ENCODE data around the gene PCDHGA1. TPM values are rescaled to one million over a fixed set of nuclear protein-coding genes. Genes with fewer than 3 reads are reported as not detected.
"Not testable (repeated sequence)": the region's sequence is repeated elsewhere in the genome, so short reads cannot be mapped to it uniquely, and the experiment has no call there.

PCDHGA1 gene
- total and polyA plus RNA-seq, 9 of the 15 experiments (the other 6 are each of a cell fraction or from before 2014, with no cell fraction given), result 0.05 to 0.26 (median 0.18) TPM; not detected in 2

GRCh38 chr5:141340781-141341354, 10.6 kb downstream of the PCDHGA1 start:
- H3K9me3 ChIP-seq (replicated peaks; ENCODE audit: control insufficient read depth, insufficient read depth, low read depth, low read length); in situ Hi-C loops (cut with MboI); H3K9me1 ChIP-seq (ENCODE audit: control insufficient read depth, insufficient read depth, low read length); H2AFZ ChIP-seq (ENCODE audit: low read depth, low read length); H4K20me1 ChIP-seq (replicated peaks; ENCODE audit: control insufficient read depth, insufficient read depth, low read length); H3K79me2 ChIP-seq (ENCODE audit: control insufficient read depth, insufficient read depth, low read length); H3K4me2 ChIP-seq (ENCODE audit: insufficient read depth, low read length); POLR2A ChIA-PET; H3K27ac ChIP-seq (ENCODE audit: extremely low read depth, low read depth, low read length); H3K4me3 ChIP-seq; H3K4me1 ChIP-seq (replicated peaks in 1 of 2; ENCODE audit: control insufficient read depth in 2 of 2, insufficient read depth in 2 of 2, low read length in 2 of 2); DNase-seq (ENCODE audit: extremely low read depth in 1 of 4, low spot score in 3 of 4); BruUV-seq (replicated peaks); ATAC-seq; FAIRE-seq; H3K9ac ChIP-seq (ENCODE audit: insufficient read depth in 1 of 2, low read depth in 2 of 2, low read length in 2 of 2); H3K36me3 ChIP-seq (ENCODE audit: control insufficient read depth, insufficient read depth, low read length): not testable (repeated sequence)
- WGBS (ENCODE audit: insufficient coverage, low coverage, missing lambda C conversion rate), result 15% methylated on average over 29 of the region's 45 CpGs
- peaks cover 10 to 26% of the 10 kb centered on the region in 2 experiments; a peak in 4 of 5 replicates for H3K27me3 ChIP-seq (ENCODE audit: control insufficient read depth in 2 of 2, insufficient read depth in 2 of 2, low read length in 2 of 2)
- CTCF ChIA-PET (ENCODE audit: low intra/inter-chr PET ratio), result interaction anchor here (0.9 kb wide), 1 partner anchor 223 kb away, joined by 4 read pairs; no protein-coding TSS in a partner anchor
- intact Hi-C loops (cut with micrococcal nuclease), result loop anchor here (5.0 kb wide), 1 partner anchor 171 kb away; no protein-coding TSS in a partner anchor

- in situ Hi-C loops (cut with MboI), result no loop called here
- H3K79me2 ChIP-seq (ENCODE audit: control insufficient read depth, insufficient read depth, low read length), result no peaks in the 10 kb centered on the region
- BruUV-seq (replicated peaks), result no TSS peak
- no peak overlapping the region for H2AFZ ChIP-seq (ENCODE audit: low read depth, low read length)
- no peak overlapping the region for H3K27ac ChIP-seq (ENCODE audit: extremely low read depth, low read depth, low read length)
- peaks cover 10 to 26% of the 10 kb centered on the region in 2 experiments; a peak in 4 of 5 replicates for H3K27me3 ChIP-seq (ENCODE audit: control insufficient read depth in 2 of 2, insufficient read depth in 2 of 2, low read length in 2 of 2)
- FAIRE-seq, result no peak
- H3K9ac ChIP-seq (ENCODE audit: insufficient read depth in 1 of 2, low read depth in 2 of 2, low read length in 2 of 2), result no peak overlapping the region
- DNase-seq (ENCODE audit: extremely low read depth in 1 of 4, low spot score in 3 of 4), result no peak
- H3K36me3 ChIP-seq (ENCODE audit: control insufficient read depth, insufficient read depth, low read length), result no peaks in the 10 kb centered on the region
- no peaks in the 10 kb centered on the region for H3K9me1 ChIP-seq (ENCODE audit: control insufficient read depth, insufficient read depth, low read length)
- no peak overlapping the region for H3K4me2 ChIP-seq (ENCODE audit: insufficient read depth, low read length)
- ATAC-seq, result no peak
- CTCF ChIA-PET (ENCODE audit: low intra/inter-chr PET ratio), result no interaction called here
- H4K20me1 ChIP-seq (replicated peaks; ENCODE audit: control insufficient read depth, insufficient read depth, low read length), result no peaks in the 10 kb centered on the region
- H3K9me3 ChIP-seq (replicated peaks; ENCODE audit: control insufficient read depth, insufficient read depth, low read depth, low read length), result no peaks in the 10 kb centered on the region
- H3K4me1 ChIP-seq (replicated peaks in 1 of 2; ENCODE audit: control insufficient read depth in 2 of 2, insufficient read depth in 2 of 2, low read length in 2 of 2), result peaks cover 0 to 9% of the 10 kb centered on the region in 2 experiments; a peak in 3 of 5 replicates
- H3K4me3 ChIP-seq, result no peak overlapping the region
- intact Hi-C loops (cut with micrococcal nuclease), result loop anchor here (5.0 kb wide), 1 partner anchor 170 kb away; no protein-coding TSS in a partner anchor
- WGBS (ENCODE audit: insufficient coverage, low coverage, missing lambda C conversion rate), result 0% methylated on average over 1 of the region's 1 CpG
- POLR2A ChIA-PET, result no interaction called here
- TF ChIP-seq RUNX1 (IDR thresholded peaks at IDR 0.05; ENCODE audit: low read depth) (no peak), ZSCAN29 (IDR thresholded peaks at IDR 0.05) (no peak), BDP1 (IDR thresholded peaks at IDR 0.05; ENCODE audit: insufficient read depth, insufficient read length) (no peak), ATF3 (IDR thresholded peaks at IDR 0.05) (no peak), ATF3 (CRISPR knock-in tag; conservative IDR thresholded peaks at IDR 0.05) (no peak), CBX5 (IDR thresholded peaks at IDR 0.05; ENCODE audit: borderline replicate concordance, low read depth) (no peak), SPI1 (IDR thresholded peaks at IDR 0.05; ENCODE audit: borderline replicate concordance, low read depth, low read length) (no peak), PHF8 (IDR thresholded peaks at IDR 0.05; ENCODE audit: borderline replicate concordance, low read length) (no peak), RBBP5 (IDR thresholded peaks at IDR 0.05; ENCODE audit: borderline replicate concordance, insufficient read depth, low read length, poor library complexity, severe bottlenecking) (no peak), ZNF780A (CRISPR knock-in tag; IDR thresholded peaks at IDR 0.05) (no peak), ZC3H8 (IDR thresholded peaks at IDR 0.05) (no peak), ELK3 (CRISPR knock-in tag; IDR thresholded peaks at IDR 0.05) (no peak)
Observed at GRCh38 chr5:141342773-141343172, 12.5 kb downstream of the PCDHGA1 start.

Measured in K562 (cell line).